Measurements from ENCODE around the gene ST6GALNAC4.

Gene ST6GALNAC4
- 25.8 to 56.9 (median 46.5) reads per million in 4 experiments for total RNA-seq

GRCh38 chr9:127916720-127917581, at the start of gene ST6GALNAC4:
ST6GALNAC4 (minus strand) TSS chr9:127917041; CDS start chr9:127916419, 622 bp downstream.
- DNase-seq, result peak; percentile 96

- DNase-seq, result no peak
These were observed 49.1 kb upstream of the ST6GALNAC4 start for GRCh38 chr9:127965953-127966352.

- DNase-seq, result no peak
These were observed 46.7 kb upstream of the ST6GALNAC4 start for GRCh38 chr9:127963359-127964064.

- DNase-seq, result no peak
These were observed 46.2 kb upstream of the ST6GALNAC4 start for GRCh38 chr9:127963041-127963358.

GRCh38 chr9:127962278-127962677, 45.4 kb upstream of the ST6GALNAC4 start:
- no peak for DNase-seq

GRCh38 chr9:127961613-127962155, 44.8 kb upstream of the ST6GALNAC4 start:
- no peak for DNase-seq

GRCh38 chr9:127961155-127961490, 44.3 kb upstream of the ST6GALNAC4 start:
- DNase-seq, result no peak

GRCh38 chr9:127960410-127961154, 43.7 kb upstream of the ST6GALNAC4 start:
- no peak for DNase-seq

- no peak for DNase-seq
These were observed 43.1 kb upstream of the ST6GALNAC4 start for GRCh38 chr9:127959841-127960409.

GRCh38 chr9:127959398-127959797, 42.6 kb upstream of the ST6GALNAC4 start:
- DNase-seq, result no peak

- no peak for DNase-seq
These were observed 41.9 kb upstream of the ST6GALNAC4 start for GRCh38 chr9:127958728-127959127.

- peak; percentile 65 for DNase-seq
These were observed 38.6 kb upstream of the ST6GALNAC4 start for GRCh38 chr9:127955294-127956015.

GRCh38 chr9:127954831-127955293, 38.0 kb upstream of the ST6GALNAC4 start:
- no peak for DNase-seq

- no peak for DNase-seq
These were observed 37.1 kb upstream of the ST6GALNAC4 start for GRCh38 chr9:127953768-127954505.

GRCh38 chr9:127953154-127953553, 36.3 kb upstream of the ST6GALNAC4 start:
- DNase-seq, result no peak

- DNase-seq, result no peak
These were observed 33.9 kb upstream of the ST6GALNAC4 start for GRCh38 chr9:127950513-127951289.

GRCh38 chr9:127949827-127950512, 33.1 kb upstream of the ST6GALNAC4 start:
- DNase-seq, result no peak

GRCh38 chr9:127947841-127948710, 31.2 kb upstream of the ST6GALNAC4 start:
- no peak for DNase-seq

GRCh38 chr9:127946728-127947127, 29.9 kb upstream of the ST6GALNAC4 start:
- no peak for DNase-seq
